ENCODE results near the gene FCN1.

Gene FCN1

DNA sequence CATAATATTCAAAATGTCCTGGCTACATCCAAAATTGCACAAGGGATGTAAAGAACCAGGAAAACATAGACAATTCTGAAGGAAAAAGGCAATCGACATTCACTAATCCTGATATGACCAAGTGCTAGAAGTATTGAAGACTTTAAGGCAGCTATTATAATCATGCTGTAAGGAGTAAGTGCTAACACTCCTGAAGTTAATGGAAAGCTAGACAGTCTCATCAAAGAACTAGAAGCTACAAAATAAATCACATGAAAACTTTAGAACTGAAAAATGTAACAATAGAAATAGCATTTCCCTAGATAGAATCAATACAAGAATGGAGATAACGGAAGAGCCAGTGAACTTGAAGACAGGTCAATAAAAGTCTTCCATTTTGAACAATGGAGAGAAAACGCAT lies 18.5 kb downstream of the FCN1 start:
- TF ChIP-seq, protein P1, sequence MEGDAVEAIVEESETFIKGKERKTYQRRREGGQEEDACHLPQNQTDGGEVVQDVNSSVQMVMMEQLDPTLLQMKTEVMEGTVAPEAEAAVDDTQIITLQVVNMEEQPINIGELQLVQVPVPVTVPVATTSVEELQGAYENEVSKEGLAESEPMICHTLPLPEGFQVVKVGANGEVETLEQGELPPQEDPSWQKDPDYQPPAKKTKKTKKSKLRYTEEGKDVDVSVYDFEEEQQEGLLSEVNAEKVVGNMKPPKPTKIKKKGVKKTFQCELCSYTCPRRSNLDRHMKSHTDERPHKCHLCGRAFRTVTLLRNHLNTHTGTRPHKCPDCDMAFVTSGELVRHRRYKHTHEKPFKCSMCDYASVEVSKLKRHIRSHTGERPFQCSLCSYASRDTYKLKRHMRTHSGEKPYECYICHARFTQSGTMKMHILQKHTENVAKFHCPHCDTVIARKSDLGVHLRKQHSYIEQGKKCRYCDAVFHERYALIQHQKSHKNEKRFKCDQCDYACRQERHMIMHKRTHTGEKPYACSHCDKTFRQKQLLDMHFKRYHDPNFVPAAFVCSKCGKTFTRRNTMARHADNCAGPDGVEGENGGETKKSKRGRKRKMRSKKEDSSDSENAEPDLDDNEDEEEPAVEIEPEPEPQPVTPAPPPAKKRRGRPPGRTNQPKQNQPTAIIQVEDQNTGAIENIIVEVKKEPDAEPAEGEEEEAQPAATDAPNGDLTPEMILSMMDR (IDR thresholded peaks at IDR 0.05; ENCODE audit: low read depth, low read length, missing control alignments) = no peak
- DNase-seq = no peak
- H3K27ac ChIP-seq = no peak overlapping the region
- no peaks in the 10 kb centered on the region for H3K36me3 ChIP-seq (replicated peaks)
- no peak overlapping the region for H3K4me3 ChIP-seq (ENCODE audit: low read depth, low read length)
- in situ Hi-C loops (cut with HindIII; ENCODE audit: low pct_ligation_motif_present, low sequenced_read_pairs) = no loop called here
- peaks cover 1% of the 10 kb centered on the region for H3K27me3 ChIP-seq (replicated peaks)

DNA sequence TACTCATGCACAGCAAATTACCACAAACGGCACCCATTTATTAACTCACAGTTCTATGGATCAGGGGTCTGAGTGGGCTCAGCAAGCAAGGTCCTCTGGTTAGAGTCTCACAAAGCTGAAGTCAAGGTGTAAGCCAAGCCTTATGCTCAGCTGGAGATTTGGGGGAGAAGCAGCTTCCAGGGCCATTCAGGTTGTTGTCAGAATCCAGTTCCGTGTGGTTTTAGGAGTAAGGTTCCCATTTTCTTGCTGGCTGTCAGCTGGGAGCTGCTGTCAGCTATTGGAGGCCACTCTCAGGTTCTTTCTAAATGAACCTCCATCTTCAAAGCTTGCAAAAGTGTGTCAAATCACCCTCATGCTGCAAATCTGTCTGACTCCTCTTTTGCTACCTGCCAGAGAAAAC lies 19.4 kb downstream of the FCN1 start:
- no peak for DNase-seq
- peaks cover 1% of the 10 kb centered on the region for H3K27me3 ChIP-seq (replicated peaks)
- H3K27ac ChIP-seq = no peak overlapping the region
- in situ Hi-C loops (cut with HindIII; ENCODE audit: low pct_ligation_motif_present, low sequenced_read_pairs) = no loop called here
- H3K4me3 ChIP-seq (ENCODE audit: low read depth, low read length) = no peak overlapping the region
- H3K36me3 ChIP-seq (replicated peaks) = no peaks in the 10 kb centered on the region
- TF ChIP-seq, protein P1 (IDR thresholded peaks at IDR 0.05; ENCODE audit: low read depth, low read length, missing control alignments) = no peak

DNA sequence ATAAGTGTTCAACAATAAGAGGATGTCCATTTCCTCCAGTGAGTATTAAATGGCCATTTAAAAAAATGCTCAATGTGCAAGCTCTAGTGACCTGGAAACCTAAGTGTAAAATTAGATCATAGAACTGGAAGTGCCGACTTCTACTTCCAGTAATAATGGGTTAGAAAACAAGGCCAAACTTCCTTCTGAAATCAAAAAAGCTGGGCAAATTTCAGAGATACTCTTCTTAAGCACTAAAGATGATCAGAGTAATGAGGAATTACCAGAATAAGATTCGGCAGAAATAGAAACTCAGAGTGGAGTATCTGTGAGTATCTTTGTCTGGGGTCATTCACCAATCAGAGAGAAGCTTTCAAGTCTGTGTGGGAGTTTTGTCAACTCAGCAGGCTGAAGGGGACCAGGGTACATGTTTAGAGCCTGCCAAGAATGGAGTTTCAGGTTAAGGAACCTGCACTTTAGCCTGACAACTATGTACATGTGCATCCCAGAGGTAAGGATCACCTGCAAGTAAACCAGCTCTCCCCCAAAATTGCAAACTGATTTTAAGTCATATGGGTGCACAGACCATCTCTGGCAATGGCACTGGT lies 20.0 kb downstream of the FCN1 start:
- Histone ChIP-seq H3K36me3 (replicated peaks) (no peaks in the 10 kb centered on the region), H3K27me3 (replicated peaks) (no peaks in the 10 kb centered on the region), H3K27ac (no peak overlapping the region), H3K4me3 (ENCODE audit: low read depth, low read length) (no peak overlapping the region)
- no peak for DNase-seq
- in situ Hi-C loops (cut with HindIII; ENCODE audit: low pct_ligation_motif_present, low sequenced_read_pairs) = no loop called here
- TF ChIP-seq, protein P1 (IDR thresholded peaks at IDR 0.05; ENCODE audit: low read depth, low read length, missing control alignments) = no peak

DNA sequence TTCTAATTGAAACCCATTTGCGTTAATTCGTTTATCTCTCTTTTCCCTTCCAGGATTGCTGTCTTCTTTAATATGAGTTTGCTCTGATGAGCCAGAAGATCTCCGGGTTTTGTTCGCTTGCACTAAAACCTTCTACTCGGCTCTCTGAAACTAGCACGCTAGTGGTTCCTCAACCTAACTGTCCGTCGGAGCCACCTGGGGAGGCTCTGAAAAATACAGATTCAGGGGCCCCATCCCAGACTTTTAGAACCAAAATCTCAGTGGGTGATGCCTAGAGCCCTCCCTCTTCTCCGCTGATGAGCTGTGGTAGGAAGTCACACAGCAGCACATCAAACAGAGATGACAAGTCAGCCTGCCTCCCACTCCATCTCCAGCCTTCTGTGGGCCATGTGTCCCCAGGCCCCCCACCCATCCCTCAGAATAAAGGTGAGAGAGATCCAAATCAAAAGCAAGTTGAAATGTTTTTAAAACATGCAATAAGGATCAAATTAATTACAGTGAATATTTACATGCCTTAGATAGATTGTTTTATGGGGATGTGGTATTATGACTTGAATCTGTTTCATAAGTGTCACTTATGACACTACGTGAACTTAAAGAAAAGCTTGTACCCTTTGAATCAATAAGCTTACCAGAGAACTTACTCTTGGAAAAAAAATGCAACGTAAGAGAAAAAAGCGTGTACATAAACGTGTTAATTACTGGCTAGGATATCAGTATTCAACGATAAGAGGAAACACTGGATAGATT lies 20.7 kb downstream of the FCN1 start:
- Histone ChIP-seq H3K27me3 (replicated peaks) (no peaks in the 10 kb centered on the region), H3K4me3 (ENCODE audit: low read depth, low read length) (no peak overlapping the region), H3K36me3 (replicated peaks) (no peaks in the 10 kb centered on the region), H3K27ac (no peak overlapping the region)
- TF ChIP-seq, protein P1 (IDR thresholded peaks at IDR 0.05; ENCODE audit: low read depth, low read length, missing control alignments) = no peak
- in situ Hi-C loops (cut with HindIII; ENCODE audit: low pct_ligation_motif_present, low sequenced_read_pairs) = no loop called here
- DNase-seq = no peak

DNA sequence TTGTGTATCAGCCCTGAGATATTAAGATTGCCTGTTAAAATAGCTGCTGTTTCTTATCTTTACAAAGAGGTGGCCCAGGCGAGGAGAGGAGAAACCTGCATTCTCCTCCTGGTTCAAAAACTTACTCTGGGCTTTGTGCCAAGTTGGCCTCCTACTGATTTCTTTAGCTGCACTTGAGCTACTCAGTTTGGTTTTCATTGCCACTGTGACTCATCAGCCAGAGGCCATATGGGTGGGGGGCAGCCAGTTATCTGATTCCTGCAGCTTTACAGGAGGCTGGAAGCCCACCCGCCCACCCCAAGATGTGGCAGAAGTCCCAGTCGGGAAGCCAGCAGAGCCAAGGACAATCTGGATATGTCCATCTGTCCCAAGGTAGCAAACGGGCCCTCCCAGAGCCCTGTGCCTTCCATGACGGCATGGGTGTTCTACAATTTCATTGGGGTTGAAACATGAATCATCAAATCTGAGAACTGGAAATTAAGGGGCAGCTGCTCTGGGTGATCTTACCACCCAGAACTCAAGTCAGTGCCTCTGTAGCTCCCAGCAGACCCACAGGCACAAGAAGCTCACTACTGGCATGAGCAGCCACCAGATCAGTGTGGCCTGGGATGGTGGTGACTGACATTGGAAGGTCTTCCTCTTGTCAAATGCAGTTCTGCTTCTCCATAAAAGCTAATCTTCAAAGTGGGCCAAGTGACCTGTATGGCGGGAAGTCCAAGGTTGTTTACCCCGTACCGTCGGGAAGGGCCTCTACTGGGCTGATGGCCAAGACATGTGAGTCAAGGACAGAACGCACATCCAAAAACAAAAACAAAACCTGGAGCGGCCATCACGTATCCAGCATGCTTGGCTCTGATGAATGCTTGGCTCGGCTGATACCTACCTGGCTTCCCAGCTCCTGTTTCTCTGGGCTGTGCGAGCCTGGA lies 21.5 kb downstream of the FCN1 start:
- in situ Hi-C loops (cut with HindIII; ENCODE audit: low pct_ligation_motif_present, low sequenced_read_pairs) = no loop called here
- no peaks in the 10 kb centered on the region for H3K27me3 ChIP-seq (replicated peaks)
- TF ChIP-seq, protein P1 (IDR thresholded peaks at IDR 0.05; ENCODE audit: low read depth, low read length, missing control alignments) = no peak
- peak; percentile 84 for DNase-seq
- H3K36me3 ChIP-seq (replicated peaks) = no peaks in the 10 kb centered on the region
- no peak overlapping the region for H3K27ac ChIP-seq
- H3K4me3 ChIP-seq (ENCODE audit: low read depth, low read length) = no peak overlapping the region
